ENCODE results near the gene FUT6.
"Not testable (repeated sequence)": the region's sequence is repeated elsewhere in the genome, so short reads cannot be mapped to it uniquely, and the experiment has no call there.

Gene FUT6, protein sequence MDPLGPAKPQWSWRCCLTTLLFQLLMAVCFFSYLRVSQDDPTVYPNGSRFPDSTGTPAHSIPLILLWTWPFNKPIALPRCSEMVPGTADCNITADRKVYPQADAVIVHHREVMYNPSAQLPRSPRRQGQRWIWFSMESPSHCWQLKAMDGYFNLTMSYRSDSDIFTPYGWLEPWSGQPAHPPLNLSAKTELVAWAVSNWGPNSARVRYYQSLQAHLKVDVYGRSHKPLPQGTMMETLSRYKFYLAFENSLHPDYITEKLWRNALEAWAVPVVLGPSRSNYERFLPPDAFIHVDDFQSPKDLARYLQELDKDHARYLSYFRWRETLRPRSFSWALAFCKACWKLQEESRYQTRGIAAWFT

DNA sequence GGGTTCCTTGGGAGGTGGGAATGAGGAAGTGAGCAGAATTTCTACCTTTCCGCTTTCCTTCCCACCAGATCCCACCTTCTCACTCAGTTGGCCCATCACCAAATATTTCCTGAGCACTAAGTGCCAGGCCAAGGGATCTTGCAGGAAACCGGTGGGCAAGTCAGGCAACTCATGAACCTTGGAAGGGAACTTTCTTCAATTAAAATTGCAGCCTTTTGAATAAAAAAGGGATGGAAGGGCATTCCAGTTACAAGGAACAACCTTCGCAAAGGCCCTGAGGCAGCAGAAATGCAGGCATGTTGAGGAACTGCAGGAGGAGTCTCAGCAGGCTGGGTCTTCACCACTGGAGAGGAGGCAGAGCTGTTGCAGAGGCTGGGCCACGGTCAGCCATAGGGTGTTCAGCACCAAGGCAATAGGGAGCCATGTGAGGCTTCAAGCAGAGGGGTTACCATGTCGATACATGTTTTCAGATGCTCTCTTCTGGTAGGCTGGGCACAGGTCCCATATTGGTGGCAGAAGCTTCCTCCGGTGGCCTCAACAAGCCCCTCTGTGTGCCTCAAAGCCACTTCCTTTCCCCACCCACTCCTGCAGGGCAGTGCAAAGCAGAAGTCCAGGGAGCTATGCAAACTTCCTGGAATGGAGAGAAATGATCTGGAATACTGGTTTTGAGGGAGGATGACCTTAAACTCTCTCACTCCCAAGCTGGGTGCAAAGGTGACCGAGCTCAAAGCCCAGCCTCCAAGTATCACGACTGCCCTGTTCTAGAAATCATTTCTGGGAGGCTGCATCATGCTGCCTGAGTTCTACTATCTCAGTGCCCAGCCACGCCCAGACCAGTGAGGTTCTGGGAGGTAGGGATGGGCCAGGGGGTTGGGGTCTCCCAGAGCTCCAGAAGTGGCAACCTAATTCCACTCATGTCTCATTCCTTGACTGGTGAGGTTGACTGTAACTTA is at the start of gene FUT6:
TSS of gene FUT6 (minus strand) at position 638 of the 953 bp plus-strand sequence. CDS start 7,135 bp downstream, outside the sequence.
- no peak for DNase-seq (ENCODE audit: low read depth in 2 of 2)

DNA sequence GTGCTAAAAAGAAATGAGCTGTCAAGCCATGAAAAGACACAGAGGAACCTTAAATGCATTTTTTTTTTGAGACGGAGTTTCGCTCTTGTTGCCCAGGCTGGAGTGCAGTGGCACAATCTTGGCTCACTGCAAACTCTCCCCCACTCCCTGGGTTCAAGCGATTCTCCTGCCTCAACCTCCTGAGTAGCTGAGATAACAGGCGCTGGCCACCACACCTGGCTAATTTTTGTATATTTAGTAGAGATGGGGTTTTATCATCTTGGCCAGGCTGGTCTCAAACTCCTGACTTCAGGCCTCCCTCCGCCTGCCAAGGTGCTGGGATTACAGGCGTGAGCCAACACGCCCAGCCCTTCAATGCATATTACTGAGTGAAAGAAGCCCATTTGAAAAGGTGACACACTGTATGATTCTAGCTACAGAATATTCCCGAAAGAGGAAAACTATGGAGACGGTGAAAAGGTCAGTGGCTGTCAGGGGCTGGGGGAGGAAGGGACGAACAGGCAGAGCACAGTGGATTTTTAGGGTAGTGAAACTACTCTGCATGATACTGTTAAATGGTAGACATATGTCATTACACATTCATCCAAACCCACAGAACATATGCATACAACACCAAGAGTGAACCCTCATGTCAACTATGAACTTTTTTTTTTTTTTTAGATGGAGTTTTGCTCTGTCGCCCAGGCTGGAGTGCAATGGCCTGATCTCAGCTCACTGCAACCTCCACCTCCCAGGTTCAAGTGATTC is 44.7 kb upstream of the FUT6 start:
- not testable (repeated sequence) for DNase-seq (ENCODE audit: low read depth in 2 of 2)

DNA sequence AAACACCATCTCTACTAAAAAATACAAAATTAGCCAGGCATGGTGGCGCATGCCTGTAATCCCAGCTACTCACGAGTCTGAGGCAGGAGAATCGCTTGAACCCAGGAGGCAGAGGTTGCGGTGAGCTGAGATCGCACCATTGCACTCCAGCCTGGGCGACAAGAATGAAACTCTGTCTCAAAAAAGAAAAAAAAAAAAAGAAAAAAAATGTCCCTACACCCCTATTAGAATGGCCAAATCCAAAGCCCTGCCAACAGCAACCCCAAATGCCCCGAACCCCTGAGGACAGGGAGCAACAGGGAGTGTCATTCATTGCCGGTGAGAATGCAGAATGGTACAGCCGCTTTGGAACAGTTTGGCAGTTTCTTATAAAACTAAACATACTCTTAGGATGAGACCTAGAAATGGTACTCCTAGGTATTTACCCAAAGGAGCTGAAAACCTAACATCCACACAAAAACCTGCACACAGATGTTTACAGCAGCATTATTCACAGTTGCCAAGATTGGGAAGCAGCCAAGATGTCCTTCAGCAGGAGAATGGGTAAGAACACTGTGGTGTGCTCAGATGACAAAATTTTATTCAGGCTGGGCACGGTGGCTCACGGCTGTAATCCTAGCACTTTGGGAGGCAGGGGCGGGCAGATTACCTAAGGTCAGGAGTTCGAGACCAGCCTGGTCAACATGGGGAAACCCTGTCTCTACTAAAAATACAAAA is 43.8 kb upstream of the FUT6 start:
- not testable (repeated sequence) for DNase-seq (ENCODE audit: low read depth in 2 of 2)

DNA sequence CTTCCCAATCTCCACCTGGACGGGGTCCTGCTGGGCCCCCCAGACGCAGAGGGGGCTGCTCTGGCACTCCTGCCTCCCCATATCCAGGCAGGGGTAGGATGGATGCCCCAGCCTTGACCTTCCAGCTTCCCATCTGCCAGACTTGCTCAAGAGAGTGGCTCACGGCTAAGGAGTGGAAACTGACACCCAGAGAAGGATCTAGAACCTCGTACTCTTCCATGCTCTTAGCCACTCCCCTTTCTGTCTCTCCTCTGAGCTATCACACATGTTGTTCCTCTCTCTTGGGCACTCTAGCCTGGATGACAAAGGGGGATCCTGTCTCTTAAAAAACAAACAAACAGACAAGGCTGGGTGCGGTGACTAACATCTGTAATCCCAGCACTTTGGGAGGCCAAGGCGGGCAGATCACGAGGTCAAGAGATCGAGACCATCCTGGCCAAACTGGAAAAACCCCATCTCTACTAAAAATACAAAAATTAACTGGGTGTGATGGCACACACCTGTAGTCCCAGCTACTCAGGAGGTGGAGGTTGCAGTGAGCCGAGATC is 43.0 kb upstream of the FUT6 start:
- no peak for DNase-seq (ENCODE audit: low read depth in 2 of 2)

DNA sequence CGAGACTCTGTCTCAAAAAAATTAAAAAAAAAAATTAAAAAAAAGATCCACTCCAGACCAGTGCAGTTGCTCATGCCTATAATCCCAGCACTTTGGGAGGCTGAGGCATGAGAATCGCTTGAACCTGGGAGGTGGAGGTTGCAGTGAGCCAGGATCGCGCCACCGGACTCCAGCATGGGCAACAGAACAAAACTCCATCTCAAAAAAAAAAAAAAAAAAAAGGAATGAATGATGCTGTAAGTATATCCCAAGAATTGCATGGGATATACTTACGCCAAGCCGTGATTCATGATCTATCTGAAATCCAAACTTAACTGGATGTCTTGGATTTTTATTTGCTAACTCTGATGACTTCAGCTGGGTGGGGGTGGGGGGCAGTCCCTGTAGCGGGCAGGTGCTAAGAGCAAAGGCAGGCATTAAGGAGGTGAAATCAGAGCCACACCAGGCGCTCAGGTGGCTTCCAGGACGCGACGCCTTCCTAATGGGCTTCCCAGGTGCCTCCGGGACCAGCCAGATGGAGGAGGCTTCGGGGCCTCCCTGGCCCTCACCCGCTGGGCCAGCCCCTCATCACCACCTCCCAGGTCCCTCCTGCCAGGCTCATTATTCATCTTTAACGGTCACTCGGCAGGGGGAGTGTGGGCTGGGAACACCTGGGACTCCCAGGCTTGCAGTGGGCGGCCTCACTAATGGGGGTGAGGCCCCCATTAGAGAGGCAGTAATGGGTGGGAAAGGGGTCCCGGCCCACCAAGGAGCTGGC is 42.2 kb upstream of the FUT6 start:
- DNase-seq (ENCODE audit: low read depth in 2 of 2) = no peak

DNA sequence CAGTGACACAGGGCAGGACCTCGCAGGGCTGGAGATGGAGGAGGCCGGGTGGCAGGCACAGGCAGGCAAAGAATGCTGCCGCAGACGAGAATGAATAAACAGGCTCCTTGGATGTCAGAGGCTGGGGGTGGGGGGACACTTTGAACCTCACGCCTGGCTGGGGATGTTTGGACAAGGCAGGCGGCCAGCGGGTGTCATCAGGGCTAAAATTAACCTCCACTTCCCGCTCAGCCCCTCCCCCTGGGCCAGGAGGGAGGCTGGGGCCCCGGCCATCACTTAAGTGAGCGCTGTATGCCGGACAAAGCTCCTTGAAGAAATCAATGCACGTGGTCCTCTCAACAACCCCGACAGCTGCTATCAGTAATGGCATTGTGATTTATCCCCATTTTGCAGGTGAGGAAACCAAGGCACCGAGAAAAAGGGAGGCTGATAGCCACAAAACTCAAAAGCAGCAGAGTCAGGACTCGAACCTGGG is 41.1 kb upstream of the FUT6 start:
- DNase-seq (ENCODE audit: low read depth in 2 of 2) = no peak

DNA sequence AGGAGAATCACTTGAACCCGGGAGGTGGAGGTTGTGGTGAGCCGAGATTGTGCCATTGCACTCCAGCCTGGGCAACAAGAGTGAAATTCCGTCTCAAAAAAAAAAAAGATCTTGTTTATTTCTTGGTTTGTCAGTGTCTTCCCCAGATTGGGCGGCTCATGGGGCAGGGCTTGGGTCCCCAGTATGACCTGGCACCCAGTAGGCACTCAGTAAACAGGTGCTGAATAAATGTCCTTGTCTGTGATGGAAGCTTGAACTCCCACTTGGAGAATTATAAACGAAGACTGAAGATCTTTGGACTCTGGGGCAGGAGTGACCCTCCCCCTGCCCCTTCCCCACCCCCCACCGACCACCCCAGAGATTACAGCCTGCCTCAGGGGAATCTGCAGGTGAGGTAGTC is 40.7 kb upstream of the FUT6 start:
- no peak for DNase-seq (ENCODE audit: low read depth in 2 of 2)

DNA sequence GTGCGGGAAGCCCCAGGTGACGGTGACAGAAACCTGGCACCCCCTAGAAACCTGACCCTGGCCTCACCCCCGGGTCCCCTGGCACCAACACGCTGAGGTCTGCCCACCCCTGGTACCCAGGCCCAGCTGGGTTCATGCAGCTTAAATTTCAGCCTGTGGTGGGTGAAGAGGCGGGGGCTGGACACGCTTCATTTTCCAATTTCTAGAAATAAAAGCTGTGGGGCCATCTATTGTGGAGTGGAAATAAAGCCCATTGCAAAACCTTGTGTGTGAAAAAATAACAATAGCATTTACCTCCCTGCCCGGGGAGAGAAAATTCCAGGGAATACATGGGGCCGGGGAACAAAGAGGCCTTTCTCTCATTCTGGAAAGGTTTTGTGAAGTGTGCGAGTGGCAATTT is 38.4 kb upstream of the FUT6 start:
- DNase-seq (ENCODE audit: low read depth in 2 of 2) = no peak

DNA sequence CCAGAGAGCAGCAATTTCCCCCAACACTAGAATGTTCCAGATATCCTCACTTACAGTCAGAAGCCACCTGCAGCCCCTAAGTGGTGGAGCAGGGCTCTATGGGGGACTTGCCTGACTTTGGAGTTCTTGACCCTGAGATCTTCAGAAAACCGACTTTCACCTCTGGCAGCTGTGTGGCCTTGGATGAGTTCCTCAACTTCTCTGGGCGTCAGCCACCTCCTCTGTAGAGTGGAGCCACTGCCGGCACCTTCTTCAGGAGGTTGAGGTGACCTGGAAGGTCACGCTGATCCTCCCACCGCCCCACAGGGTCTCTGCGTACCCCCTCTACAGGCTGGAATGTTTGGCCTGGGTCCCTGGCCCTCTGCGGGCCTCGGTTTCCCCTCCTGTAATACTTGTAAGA is 37.9 kb upstream of the FUT6 start:
- DNase-seq (ENCODE audit: low read depth in 2 of 2) = no peak

DNA sequence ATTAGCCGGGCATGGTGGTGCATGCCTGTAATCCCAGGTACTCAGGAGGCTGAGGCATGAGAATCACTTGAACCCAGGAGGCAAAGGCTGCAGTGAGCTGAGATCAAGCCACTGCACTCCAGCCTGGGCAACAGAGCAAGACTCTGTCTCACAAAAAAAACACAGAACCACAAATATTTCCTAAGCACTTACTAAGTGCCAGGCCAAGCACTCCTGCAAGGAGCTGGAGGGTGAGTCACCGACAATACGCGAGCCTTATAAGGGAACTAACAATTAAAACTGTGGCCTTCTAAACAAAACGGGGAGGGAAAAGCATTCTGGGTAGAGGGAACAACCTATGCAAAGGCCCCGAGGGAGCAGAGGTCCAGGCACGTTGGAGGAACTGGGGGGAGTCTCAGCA is 35.0 kb upstream of the FUT6 start:
- not testable (repeated sequence) for DNase-seq (ENCODE audit: low read depth in 2 of 2)

DNA sequence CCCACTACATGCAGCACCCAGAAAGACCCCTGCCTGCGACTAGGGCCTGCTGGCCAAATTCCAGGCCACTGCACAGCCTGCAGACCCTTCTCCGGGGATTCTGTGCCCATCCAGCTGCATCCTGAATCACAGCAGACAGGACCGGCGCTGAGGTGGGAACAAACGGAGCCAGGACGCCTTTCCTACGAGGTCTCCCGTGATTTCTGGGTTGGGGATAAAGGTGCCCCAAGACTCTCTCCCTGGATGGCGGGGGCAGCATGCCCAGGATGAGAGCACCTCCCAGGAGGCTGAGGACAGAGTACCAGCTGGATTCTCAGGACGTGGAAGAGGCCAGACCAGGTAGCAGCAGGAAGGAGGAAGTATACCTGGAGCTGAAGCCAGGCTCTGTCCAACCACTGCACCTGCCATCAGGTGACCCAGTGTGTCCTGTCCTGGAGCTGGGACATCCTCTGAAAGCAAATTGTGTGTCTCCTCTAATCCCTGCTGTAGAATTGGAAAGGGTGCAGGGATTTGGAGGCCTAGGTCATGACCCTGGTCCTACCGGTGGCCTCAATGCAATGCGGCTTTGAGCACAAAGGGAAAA is 34.2 kb upstream of the FUT6 start:
- DNase-seq (ENCODE audit: low read depth in 2 of 2) = no peak

DNA sequence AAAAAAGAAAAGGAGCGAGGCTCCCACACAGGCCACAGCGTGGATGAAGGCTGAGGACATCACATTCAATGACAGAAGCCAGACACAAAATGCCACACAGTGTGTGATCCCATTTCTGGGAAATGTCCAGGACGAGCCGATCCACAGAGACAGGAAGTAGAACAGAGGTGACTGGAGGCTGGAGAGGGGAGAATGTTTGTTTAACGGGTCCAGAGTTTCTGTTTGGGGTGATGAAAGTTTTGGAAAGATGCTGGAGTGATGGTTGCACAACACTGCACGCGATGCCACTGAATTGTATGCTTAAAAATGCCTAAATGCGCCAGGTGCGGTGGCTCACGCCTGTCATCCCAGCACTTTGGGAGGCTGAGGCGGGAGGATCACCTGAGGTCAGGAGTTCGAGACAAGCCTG is 31.5 kb upstream of the FUT6 start:
- DNase-seq (ENCODE audit: low read depth in 2 of 2) = no peak

DNA sequence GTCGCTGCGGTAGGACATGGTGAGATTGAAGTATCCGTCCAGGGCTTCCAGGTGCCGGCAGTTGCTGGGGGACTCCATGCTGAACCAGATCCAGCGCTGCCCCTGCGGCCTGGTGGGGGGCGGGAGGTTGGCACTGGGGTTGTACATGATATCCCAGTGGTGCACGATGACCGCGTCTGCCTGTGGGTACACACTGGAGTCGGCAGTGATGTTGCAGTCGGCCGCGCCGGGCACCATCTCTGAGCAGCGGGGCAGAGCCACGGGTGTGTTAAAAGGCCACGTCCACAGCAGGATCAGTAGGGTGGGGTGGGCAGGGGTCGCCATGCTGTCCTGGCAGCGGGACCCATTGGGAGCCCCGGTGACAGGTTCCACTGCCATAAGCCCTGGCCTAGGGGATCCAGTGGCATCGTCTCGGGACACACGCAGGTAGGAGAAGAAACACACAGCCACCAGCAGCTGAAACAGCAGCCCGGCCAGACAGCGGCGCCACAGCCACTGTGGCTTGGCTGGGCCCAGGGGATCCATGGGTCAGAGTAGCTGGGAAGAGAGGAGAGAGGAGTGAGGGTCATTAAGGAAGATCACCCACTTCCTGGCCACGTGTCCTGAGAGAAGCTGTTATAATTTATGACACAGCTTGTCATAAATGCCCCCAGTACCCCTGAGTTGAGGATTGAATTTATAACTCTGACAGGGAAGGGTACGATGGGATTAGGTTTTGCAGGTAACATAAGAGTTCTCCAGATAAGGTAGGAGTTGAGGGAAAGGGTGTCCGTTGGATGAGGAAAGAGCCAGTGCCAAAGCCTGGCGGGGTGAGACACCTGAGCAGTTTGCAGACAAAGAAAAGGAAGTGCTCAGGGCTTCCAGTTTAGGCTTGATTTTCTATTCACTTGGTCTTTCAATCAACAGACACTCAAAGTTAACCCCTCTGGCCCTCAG is 28.0 kb upstream of the FUT6 start:
- DNase-seq (ENCODE audit: low read depth in 2 of 2) = no peak

DNA sequence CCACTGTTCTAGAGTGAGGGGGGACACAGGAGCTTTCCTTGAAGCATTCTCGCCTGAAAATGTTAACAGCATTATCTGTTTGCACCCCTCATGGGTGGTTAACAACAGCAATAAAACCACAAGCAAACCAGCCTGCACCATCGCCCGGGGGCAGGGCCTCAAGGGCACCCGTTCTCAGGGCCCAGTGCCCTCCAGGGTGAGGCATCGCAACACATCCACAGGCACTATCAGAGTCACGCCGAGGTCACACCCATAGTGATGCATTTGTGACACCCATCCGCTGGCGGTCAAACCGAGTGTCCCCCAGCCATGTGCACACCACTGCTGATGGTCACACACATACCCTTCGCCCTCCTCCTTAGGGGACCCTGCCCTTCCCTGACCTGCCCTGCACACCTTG is 26.3 kb upstream of the FUT6 start:
- no peak for DNase-seq (ENCODE audit: low read depth in 2 of 2)

DNA sequence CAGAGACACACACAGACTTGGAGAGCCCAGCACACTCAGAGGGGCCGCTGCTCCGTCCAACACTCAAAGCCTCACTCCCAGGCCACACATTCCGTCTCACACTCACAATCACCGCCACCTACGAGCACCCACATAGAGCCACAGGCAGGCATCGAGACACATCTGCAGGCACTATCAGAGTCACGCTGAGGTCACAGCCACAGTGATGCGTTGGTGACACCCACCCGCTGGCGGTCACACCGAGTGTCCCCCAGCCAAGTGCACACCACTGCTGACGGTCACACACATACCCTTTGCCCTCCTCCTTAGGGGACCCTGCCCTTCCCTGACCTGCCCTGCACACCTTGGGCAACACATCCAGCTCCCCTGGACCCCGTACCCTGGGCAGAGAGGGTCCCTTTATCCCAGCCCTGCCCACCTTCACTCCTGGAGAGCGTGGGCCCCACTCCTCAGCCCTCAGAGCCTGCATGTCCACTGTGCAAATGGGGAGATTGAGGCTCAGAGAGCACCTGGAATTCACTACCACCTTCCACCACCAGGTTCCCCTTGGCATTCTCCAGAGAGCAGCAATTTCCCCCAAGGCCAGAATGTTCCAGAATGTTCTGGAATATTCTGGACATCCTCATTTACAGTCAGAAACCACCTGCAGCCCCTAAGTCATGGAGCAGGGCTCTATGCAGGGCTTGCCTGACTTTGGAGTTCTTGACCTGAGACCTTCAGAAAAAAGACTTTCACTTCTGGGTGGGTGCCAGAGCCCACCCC is 25.4 kb upstream of the FUT6 start:
- no peak for DNase-seq (ENCODE audit: low read depth in 2 of 2)

DNA sequence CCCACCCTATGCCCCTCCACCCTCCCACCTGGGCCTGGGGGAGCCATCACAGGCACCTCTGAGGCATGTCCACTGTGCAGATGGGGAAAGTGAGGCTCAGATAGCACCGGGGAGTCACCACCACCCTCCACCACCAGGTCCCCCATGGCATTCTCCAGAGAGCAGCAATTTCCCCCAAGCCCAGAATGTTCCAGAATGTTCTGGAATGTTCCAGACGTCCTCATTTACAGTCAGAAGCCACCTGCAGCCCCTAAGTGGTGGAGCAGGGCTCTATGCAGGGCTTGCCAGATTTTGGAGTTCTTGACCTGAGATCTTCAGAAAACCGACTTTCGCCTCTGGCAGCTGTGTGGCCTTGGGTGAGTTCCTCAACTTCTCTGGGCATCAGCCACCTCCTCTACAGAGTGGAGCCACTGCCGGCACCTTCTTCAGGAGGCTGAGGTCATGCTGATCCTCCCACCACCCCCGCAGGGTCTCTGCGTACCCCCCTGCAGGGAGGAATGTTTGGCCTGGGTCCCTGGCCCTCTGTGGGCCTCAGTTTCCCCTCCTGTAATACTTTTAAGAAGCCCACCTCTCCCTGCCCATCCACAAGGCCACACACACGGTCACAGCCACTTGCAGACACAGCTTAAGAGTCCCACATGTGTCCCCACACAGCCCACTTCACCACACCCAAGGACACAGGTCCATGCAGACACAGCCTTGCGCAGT is 24.7 kb upstream of the FUT6 start:
- no peak for DNase-seq (ENCODE audit: low read depth in 2 of 2)

DNA sequence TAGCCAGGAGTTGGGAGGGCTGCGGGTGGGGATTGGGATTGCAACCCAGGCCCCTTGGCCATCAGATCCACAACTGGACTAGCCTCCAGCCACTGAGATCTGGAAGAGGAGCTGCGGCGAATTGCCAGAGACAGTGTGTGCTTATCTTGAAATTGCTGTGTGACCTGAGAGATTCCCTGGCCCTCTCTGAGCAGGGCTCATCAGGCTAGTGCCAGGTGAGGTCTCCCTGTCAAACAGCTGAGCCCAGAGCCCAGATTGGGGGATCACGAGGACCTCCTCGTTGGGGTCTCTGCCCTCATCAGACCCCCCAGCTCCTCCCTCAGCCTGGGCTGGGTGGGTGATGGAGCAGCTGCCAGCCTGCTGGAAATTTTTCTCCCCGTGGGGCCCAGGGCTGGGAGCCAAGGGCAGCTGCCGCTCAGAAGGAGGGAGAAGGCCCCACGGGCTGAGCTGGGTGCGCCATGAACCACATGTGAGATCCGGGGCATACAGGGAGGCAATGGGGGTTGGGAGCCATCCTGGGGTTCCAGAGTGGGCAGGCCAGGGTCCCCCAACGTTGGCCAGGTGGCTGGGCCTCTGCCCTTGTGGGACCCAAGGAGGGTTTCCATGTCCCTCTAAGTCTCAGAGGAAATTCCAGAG is 23.6 kb upstream of the FUT6 start:
- DNase-seq (ENCODE audit: low read depth in 2 of 2) = no peak

Data from stimulated activated CD8-positive, alpha-beta memory T cell treated with anti-CD3 and anti-CD28 coated beads, Interleukin-7, amount 100 ng/mL, for 4 hours (primary cell).